Measurements from ENCODE around the gene COL4A2.

DNA sequence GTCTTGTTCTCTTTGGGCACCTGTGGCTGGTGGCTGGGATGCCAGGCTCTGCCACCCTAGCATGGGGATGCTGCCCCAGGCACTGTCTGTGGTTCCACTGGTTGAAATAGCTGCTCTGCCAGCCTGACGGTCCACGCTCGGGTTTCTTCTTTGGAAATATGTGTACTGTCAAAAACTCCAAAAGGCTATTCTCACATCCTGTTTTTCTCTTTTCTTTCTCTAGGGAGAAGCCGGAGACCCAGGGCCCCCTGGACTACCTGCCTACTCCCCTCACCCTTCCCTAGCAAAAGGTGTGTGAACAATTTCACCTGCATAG, 139.4 kb downstream of the COL4A2 start:
- TF ChIP-seq, protein P1, sequence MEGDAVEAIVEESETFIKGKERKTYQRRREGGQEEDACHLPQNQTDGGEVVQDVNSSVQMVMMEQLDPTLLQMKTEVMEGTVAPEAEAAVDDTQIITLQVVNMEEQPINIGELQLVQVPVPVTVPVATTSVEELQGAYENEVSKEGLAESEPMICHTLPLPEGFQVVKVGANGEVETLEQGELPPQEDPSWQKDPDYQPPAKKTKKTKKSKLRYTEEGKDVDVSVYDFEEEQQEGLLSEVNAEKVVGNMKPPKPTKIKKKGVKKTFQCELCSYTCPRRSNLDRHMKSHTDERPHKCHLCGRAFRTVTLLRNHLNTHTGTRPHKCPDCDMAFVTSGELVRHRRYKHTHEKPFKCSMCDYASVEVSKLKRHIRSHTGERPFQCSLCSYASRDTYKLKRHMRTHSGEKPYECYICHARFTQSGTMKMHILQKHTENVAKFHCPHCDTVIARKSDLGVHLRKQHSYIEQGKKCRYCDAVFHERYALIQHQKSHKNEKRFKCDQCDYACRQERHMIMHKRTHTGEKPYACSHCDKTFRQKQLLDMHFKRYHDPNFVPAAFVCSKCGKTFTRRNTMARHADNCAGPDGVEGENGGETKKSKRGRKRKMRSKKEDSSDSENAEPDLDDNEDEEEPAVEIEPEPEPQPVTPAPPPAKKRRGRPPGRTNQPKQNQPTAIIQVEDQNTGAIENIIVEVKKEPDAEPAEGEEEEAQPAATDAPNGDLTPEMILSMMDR (IDR thresholded peaks at IDR 0.05) = no peak
- TF ChIP-seq EP300 (IDR thresholded peaks at IDR 0.05) = no peak
- no peak for TF ChIP-seq POLR2A (IDR thresholded peaks at IDR 0.05; ENCODE audit: low read depth)
- TF ChIP-seq POLR2AphosphoS5 (IDR thresholded peaks at IDR 0.05) = no peak

Data from esophagus muscularis mucosa (tissue), 4 donors.